BE2C (cell line): ENCODE measurements around the gene ALPK3.

Experiments used
- DNase-seq: peaks from one replicate; pipeline ENCODE4 v3.0.0-alpha.2; 2020
- H3K27me3 ChIP-seq: fragments of 250-450 bp; sonication (Bioruptor Pico); 2 replicates; pipeline ENCODE4 v1.5.1; 2020; ENCODE audit warnings: mild to moderate bottlenecking
- H3K36me3 ChIP-seq: fragments of 250-450 bp; sonication (Bioruptor Pico); 2 replicates; pipeline ENCODE4 v1.5.1; 2020; ENCODE audit warnings: mild to moderate bottlenecking
- H3K4me1 ChIP-seq: fragments of 250-450 bp; sonication (Bioruptor Pico); 2 replicates; pipeline ENCODE4 v1.5.1; 2020
- H3K4me3 ChIP-seq: 2 replicates; pipeline ENCODE4 v1.5.1; 2011; ENCODE audit warnings: low read depth, low read length
- H3K9me3 ChIP-seq: fragments of 250-450 bp; sonication (Bioruptor Pico); 2 replicates; pipeline ENCODE4 v1.5.1; 2020
- CTCF ChIP-seq: IDR thresholded peaks from 2 replicates; pipeline ENCODE4 v1.5.1; 2012; ENCODE audit warnings: mild to moderate bottlenecking, low read depth, low read length

The ALPK3 gene

GRCh38 chr15:84822653-84823281 is 5.6 kb downstream of the ALPK3 start:
- H3K4me3 ChIP-seq, result no peak overlapping the region
- TF ChIP-seq CTCF, result no peak
- DNase-seq, result no peak

GRCh38 chr15:84823282-84823878 is 6.2 kb downstream of the ALPK3 start:
- no peaks in the 10 kb centered on the region; the same call in 1 of the 2 replicates for H3K36me3 ChIP-seq
- H3K27me3 ChIP-seq, result no peaks in the 10 kb centered on the region
- no peaks in the 10 kb centered on the region; the same call in 1 of the 2 replicates for H3K9me3 ChIP-seq
- TF ChIP-seq CTCF, result no peak
- DNase-seq, result no peak
- H3K4me1 ChIP-seq, result peaks cover 10% of the 10 kb centered on the region
- no peak overlapping the region for H3K4me3 ChIP-seq

More at GRCh38 chr15:84822653-84823281, 5.6 kb downstream of the ALPK3 start:
- H3K4me1 ChIP-seq, result peaks cover 16% of the 10 kb centered on the region
- no peaks in the 10 kb centered on the region; the same call in 1 of the 2 replicates for H3K36me3 ChIP-seq
- H3K27me3 ChIP-seq, result no peaks in the 10 kb centered on the region
- no peaks in the 10 kb centered on the region; the same call in 1 of the 2 replicates for H3K9me3 ChIP-seq

GRCh38 chr15:84824260-84825007 is 7.3 kb downstream of the ALPK3 start:
- H3K4me3 ChIP-seq, result no peak overlapping the region
- H3K36me3 ChIP-seq, result no peaks in the 10 kb centered on the region
- TF ChIP-seq CTCF, result no peak
- no peak for DNase-seq
- H3K4me1 ChIP-seq, result peaks cover 3% of the 10 kb centered on the region; the same call in 1 of the 2 replicates
- H3K27me3 ChIP-seq, result no peaks in the 10 kb centered on the region
- no peaks in the 10 kb centered on the region for H3K9me3 ChIP-seq

DNA sequence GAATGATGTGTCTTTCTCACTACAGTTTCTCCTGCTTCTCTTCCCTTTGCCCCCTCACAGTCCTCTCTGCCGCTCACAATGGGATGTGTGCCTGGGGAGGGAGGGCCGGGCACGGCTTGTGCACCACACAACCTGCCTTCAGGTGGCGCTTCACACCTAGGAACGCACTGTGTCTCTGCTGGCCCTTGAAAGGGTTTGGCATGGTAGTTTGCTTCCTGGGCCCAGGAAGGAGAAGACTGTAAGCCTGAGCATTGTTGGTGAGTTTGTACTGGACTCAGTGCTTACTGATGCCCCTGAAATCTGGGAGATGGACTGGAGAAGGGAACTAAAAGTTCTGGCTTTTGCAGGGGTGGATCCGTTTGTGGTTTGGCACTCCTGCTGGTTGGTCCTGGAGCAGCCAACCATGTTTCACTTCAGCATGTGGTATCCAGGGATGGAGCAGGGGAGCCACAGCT is 9.2 kb downstream of the ALPK3 start:
- peak; percentile 50 for TF ChIP-seq CTCF
- no peak for DNase-seq
- no peak overlapping the region for H3K4me3 ChIP-seq
- no peaks in the 10 kb centered on the region for H3K36me3 ChIP-seq
- 0 out of 2 replicates have a peak, but pooled peaks cover 3% of the 10 kb centered on the region for H3K4me1 ChIP-seq
- H3K9me3 ChIP-seq, result no peaks in the 10 kb centered on the region
- H3K27me3 ChIP-seq, result no peaks in the 10 kb centered on the region

DNA sequence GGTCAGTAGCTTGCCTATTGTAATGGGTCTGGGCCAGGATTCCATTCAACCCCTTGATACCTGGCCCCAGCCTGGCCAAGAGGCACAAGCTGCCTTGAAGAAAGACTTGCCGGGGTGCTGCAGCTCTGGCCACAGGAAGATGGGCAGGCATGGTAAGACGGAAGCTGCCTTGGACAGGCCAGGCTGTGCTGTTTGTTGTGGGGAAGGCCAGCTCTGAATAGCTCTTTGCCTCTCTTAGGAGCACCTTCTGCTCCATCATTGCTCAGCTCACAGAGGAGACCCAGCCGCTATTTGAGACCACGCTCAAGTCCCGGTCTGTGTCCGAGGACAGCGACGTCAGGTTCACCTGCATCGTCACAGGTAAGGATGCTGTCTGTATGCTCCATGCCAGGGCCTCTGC is 10.1 kb downstream of the ALPK3 start:
- H3K9me3 ChIP-seq, result no peaks in the 10 kb centered on the region
- no peak for TF ChIP-seq CTCF
- H3K4me1 ChIP-seq, result 0 out of 2 replicates have a peak, but pooled peaks cover 3% of the 10 kb centered on the region
- H3K4me3 ChIP-seq, result no peak overlapping the region
- no peaks in the 10 kb centered on the region for H3K27me3 ChIP-seq
- DNase-seq, result no peak
- H3K36me3 ChIP-seq, result no peaks in the 10 kb centered on the region
